Globus pallidus (tissue), 1 donor: ENCODE measurements around the gene UBAP1.
"Not testable (repeated sequence)": the region's sequence is repeated elsewhere in the genome, so short reads cannot be mapped to it uniquely, and the experiment has no call there.

Experiments used
- DNase-seq: peaks from one replicate; pipeline ENCODE4 v3.0.0-alpha.2; 2015; ENCODE audit warnings: low spot score

Gene UBAP1

GRCh38 chr9:34267660-34268059 lies 88.8 kb downstream of the UBAP1 start:
- no peak for DNase-seq

- DNase-seq, result no peak
Measured at GRCh38 chr9:34271265-34272006, 92.6 kb downstream of the UBAP1 start.

- DNase-seq, result no peak
Measured at GRCh38 chr9:34272101-34272541, 93.3 kb downstream of the UBAP1 start.

GRCh38 chr9:34273588-34273987 lies 94.7 kb downstream of the UBAP1 start:
- DNase-seq, result not testable (repeated sequence)

- DNase-seq, result no peak
Measured at GRCh38 chr9:34275811-34276210, 97.0 kb downstream of the UBAP1 start.

GRCh38 chr9:34276772-34277171 lies 97.9 kb downstream of the UBAP1 start:
- no peak for DNase-seq

GRCh38 chr9:34279411-34279810 lies 100.6 kb downstream of the UBAP1 start:
- no peak for DNase-seq

GRCh38 chr9:34282096-34282495 lies 103.3 kb downstream of the UBAP1 start:
- no peak for DNase-seq

GRCh38 chr9:34289159-34289558 lies 110.3 kb downstream of the UBAP1 start:
- DNase-seq, result no peak

- peak; percentile 11 for DNase-seq
Measured at GRCh38 chr9:34291023-34291422, 112.2 kb downstream of the UBAP1 start.

GRCh38 chr9:34291423-34291822 lies 112.6 kb downstream of the UBAP1 start:
- no peak for DNase-seq

GRCh38 chr9:34292552-34292951 lies 113.7 kb downstream of the UBAP1 start:
- DNase-seq, result no peak

GRCh38 chr9:34301064-34301463 lies 122.2 kb downstream of the UBAP1 start:
- DNase-seq, result not testable (repeated sequence)
